Measurements from ENCODE around the gene LAMC2. TPM values are rescaled to one million over a fixed set of nuclear protein-coding genes. Genes with fewer than 3 reads are reported as not detected.

The LAMC2 gene
- total RNA-seq, 2 experiments from 2014 or later, result 0.05 TPM; not detected in 1

DNA sequence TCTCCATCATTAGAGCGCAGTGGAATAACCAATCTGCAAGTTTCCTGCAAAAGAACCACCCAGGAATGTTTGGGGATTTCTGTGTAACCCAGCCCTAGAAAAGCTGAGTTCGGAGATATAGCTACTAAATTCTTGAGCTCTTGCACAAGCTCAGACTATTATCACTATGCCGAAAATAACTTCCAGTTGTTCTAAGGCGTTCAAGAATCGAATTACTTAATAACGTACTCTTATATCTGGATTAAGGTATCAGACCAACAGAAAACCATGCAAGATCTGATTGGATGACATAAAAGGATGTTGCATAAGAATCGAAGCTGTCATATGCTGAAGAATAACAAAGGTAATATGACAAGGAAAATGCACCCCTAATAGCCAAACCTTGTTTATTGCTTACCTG, 7.5 kb upstream of the LAMC2 start:
- intact Hi-C loops (cut with micrococcal nuclease), result no loop called here
- CTCF ChIA-PET, result no interaction called here
- DNase-seq, result no peak
- Mint-ChIP-seq H3K27ac (no peak overlapping the region), H3K36me3 (ENCODE audit: low read depth) (no peaks in the 10 kb centered on the region), H3K4me3 (no peak overlapping the region), H3K4me1 (ENCODE audit: low read depth) (peaks cover 11% of the 10 kb centered on the region), H3K27me3 (ENCODE audit: low read depth) (no peaks in the 10 kb centered on the region), H3K9me3 (no peaks in the 10 kb centered on the region)

DNA sequence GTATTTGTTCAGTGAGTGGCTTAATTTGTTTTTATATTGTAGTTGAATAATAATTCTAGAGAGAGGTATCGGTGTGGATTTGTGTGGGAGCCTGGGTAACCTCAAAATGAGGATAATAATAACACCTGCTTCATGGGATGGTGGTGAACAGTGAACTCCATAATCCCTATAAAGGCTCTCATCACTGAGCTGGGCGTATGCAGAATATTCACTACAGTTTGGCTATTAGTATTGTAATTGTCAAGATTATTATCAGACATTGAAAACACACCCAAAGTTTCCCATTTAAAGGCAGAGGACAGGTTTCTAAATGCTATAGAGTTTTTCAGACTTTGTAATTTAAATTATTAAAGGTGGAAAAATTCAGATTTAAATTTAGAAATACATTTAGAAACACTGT, 7.0 kb upstream of the LAMC2 start:
- Mint-ChIP-seq H3K36me3 (ENCODE audit: low read depth) (no peaks in the 10 kb centered on the region), H3K27me3 (ENCODE audit: low read depth) (no peaks in the 10 kb centered on the region), H3K4me3 (no peak overlapping the region), H3K9me3 (no peaks in the 10 kb centered on the region), H3K4me1 (ENCODE audit: low read depth) (peaks cover 11% of the 10 kb centered on the region), H3K27ac (no peak overlapping the region)
- intact Hi-C loops (cut with micrococcal nuclease), result no loop called here
- no peak for DNase-seq
- CTCF ChIA-PET, result no interaction called here

DNA sequence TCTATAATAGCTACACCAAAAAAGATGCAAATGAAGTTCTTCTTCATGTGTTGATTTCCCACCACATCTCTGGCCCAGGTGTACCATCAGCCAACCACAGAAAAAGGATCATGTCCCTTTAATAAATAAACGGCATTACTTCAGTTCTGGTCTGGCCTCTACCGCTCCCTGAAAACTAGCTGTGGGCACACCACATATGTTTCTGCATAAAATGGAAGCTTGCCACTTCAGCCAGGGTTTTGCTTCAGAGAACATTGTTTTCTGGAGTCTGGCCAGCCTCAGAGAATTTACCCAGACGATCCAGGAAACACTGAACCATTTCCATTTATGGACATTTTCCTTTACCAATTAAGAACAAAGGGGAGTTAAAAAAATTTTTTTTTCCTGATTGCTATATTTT, 5.8 kb upstream of the LAMC2 start:
- Mint-ChIP-seq H3K36me3 (ENCODE audit: low read depth) (no peaks in the 10 kb centered on the region), H3K27me3 (ENCODE audit: low read depth) (peaks cover 6% of the 10 kb centered on the region), H3K27ac (no peak overlapping the region), H3K4me3 (no peak overlapping the region), H3K4me1 (ENCODE audit: low read depth) (peaks cover 11% of the 10 kb centered on the region), H3K9me3 (no peaks in the 10 kb centered on the region)
- intact Hi-C loops (cut with micrococcal nuclease), result loop anchor here (2.0 to 10.0 kb wide), 4 partner anchors 157 to 857 kb away; partner anchors contain the start of genes COLGALT2, LAMC1 and SMG7
- DNase-seq, result no peak
- CTCF ChIA-PET, result interaction anchor here (0.6 kb wide), 1 partner anchor 1100 kb away, joined by 3 read pairs; no protein-coding TSS in a partner anchor

DNA sequence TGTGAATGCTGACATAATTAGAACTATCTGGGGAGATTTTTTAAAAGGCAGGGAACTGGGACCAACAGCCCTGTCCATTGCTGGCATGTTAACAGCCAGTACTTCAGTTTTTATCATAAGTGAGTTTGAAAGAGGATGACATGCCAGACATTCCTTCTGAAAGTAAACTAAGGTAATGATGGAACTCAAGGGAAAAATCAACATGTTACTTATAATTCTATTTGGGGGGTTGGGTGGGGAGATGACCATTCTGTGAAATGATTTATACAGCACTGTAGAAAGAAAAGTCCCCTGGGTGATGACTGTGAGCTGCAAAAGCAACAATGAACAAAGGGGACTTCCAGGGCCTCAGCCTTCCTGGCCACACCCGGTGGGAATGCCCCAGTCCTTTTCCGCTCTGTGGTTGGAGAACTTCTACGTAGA, 5.4 kb upstream of the LAMC2 start:
- no peaks in the 10 kb centered on the region for H3K9me3 Mint-ChIP-seq
- CTCF ChIA-PET, result no interaction called here
- H3K4me1 Mint-ChIP-seq (ENCODE audit: low read depth), result peaks cover 11% of the 10 kb centered on the region

DNA sequence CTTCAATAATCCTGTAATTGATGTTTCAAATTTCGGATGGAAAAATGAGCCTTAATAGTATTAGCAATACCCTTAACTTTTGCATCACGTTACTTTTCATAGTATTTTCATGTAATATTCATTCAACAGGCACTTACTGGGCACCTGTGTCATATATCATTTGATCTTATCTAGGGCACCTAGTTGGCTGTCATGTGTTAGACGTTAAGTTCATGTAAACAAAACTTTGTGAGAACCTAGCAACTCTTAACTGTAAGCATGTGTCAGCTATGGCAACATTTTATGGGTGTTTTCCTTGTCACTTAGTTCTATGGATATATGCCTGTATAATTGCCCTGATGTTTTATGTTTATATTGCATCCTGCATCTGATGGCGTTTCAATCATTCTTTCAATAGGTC, 777 bp downstream of the LAMC2 start:
- intact Hi-C loops (cut with micrococcal nuclease), result loop anchor here (10.0 kb wide), 1 partner anchor 222 kb away; no protein-coding TSS in a partner anchor

More for the DNA sequence above, 5.4 kb upstream of the LAMC2 start:
- Mint-ChIP-seq H3K27me3 (ENCODE audit: low read depth) (peaks cover 9% of the 10 kb centered on the region), H3K27ac (no peak overlapping the region), H3K4me3 (no peak overlapping the region), H3K36me3 (ENCODE audit: low read depth) (no peaks in the 10 kb centered on the region)
- DNase-seq, result peak; percentile 67
- intact Hi-C loops (cut with micrococcal nuclease), result loop anchor here (2.0 to 10.0 kb wide), 4 partner anchors 158 to 857 kb away; partner anchors contain the start of genes COLGALT2, LAMC1 and SMG7

DNA sequence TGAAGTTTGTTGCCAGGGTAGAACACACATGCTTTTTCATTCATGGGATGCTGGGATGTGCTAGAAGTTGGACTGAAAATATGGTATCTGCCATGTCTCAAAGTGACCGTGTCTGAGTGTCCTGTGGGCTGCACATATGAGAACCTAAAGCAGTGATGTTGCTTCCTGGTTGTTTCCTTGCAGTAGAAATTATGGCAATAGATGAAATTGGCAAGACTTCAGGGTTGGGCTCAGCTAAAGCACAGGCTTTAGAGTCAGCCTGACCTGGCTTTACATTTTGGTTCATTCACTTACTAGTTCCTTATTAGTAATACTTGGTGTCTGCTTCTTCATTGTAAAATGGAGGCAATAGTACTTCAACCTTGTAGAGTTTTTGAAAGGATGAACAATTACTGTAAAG, 2.2 kb downstream of the LAMC2 start:
- Mint-ChIP-seq H3K36me3 (ENCODE audit: low read depth) (no peaks in the 10 kb centered on the region), H3K4me3 (no peak overlapping the region), H3K4me1 (ENCODE audit: low read depth) (peaks cover 4% of the 10 kb centered on the region), H3K27me3 (ENCODE audit: low read depth) (peaks cover 31% of the 10 kb centered on the region), H3K9me3 (no peaks in the 10 kb centered on the region), H3K27ac (no peak overlapping the region)
- CTCF ChIA-PET, result interaction anchor here (0.6 kb wide), 1 partner anchor 52 kb away, joined by 3 read pairs; no protein-coding TSS in a partner anchor
- intact Hi-C loops (cut with micrococcal nuclease), result loop anchor here (10.0 kb wide), 1 partner anchor 223 kb away; no protein-coding TSS in a partner anchor
- DNase-seq, result no peak

More for the DNA sequence above, 777 bp downstream of the LAMC2 start:
- DNase-seq, result no peak
- no peak overlapping the region for H3K4me3 Mint-ChIP-seq
- H3K36me3 Mint-ChIP-seq (ENCODE audit: low read depth), result no peaks in the 10 kb centered on the region
- peaks cover 31% of the 10 kb centered on the region for H3K27me3 Mint-ChIP-seq (ENCODE audit: low read depth)
- no peaks in the 10 kb centered on the region for H3K9me3 Mint-ChIP-seq
- CTCF ChIA-PET, result interaction anchor here (0.6 to 0.9 kb wide), 2 partner anchors 208 to 225 kb away, joined by 3 read pairs; no protein-coding TSS in a partner anchor
- H3K27ac Mint-ChIP-seq, result no peak overlapping the region
- H3K4me1 Mint-ChIP-seq (ENCODE audit: low read depth), result peaks cover 4% of the 10 kb centered on the region

DNA sequence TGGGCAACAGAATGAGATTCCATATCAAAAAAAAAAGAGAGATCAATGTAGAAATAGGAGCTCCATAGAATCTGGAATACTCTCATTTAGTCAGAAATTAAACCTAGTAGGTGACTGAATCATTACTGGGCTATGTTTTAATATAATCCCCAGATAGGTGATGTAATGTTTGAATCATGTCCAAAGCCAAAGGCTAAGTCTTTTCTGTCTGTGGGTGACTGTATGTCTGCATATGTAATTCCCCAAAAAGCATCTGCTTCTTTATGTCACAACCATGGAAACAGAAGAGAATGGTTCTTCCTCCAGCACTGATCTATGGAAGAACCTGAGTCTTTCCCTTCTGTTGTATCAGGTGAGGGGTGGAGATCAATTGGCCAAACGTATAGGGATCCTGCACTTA, 5.8 kb downstream of the LAMC2 start:
- intact Hi-C loops (cut with micrococcal nuclease), result no loop called here
- Mint-ChIP-seq H3K9me3 (no peaks in the 10 kb centered on the region), H3K27ac (no peak overlapping the region), H3K4me3 (no peak overlapping the region), H3K4me1 (ENCODE audit: low read depth) (peaks cover 12% of the 10 kb centered on the region), H3K36me3 (ENCODE audit: low read depth) (no peaks in the 10 kb centered on the region), H3K27me3 (ENCODE audit: low read depth) (peaks cover 13% of the 10 kb centered on the region)
- DNase-seq, result no peak
- CTCF ChIA-PET, result interaction anchor here (0.6 kb wide), 1 partner anchor 14 kb away, joined by 4 read pairs; no protein-coding TSS in a partner anchor

DNA sequence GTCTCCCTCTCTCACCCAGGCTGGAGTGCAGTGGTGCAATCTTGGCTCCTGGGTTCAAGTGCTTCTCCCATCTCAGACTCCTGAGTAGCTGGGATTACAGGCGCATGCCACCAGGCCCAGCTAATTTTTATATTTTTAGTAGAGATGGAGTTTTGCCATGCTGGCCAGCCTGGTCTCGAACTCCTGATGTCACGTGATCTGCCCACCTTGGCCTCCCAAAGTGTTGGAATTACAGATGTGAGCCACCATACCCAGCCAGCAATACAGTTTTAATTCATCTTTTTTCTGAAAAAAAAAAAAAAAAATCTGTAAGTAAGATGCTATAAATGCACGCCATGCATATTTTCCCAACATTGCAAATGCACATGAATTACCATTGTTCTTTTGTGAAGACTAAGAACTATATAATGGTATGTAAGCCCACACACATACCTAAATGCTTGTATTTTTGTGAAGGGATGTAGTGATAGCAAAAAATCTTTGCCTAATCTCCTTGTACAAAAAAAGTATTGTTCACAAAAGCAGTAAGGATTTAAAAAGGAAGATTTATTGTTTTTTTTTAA, 8.0 kb downstream of the LAMC2 start:
- intact Hi-C loops (cut with micrococcal nuclease), result loop anchor here (2.0 kb wide), 1 partner anchor 25 kb away; no protein-coding TSS in a partner anchor
- CTCF ChIA-PET, result interaction anchor here (0.8 kb wide), 1 partner anchor 34 kb away, joined by 3 read pairs; no protein-coding TSS in a partner anchor
- H3K9me3 Mint-ChIP-seq, result no peaks in the 10 kb centered on the region
- no peak overlapping the region for H3K4me3 Mint-ChIP-seq
- H3K36me3 Mint-ChIP-seq (ENCODE audit: low read depth), result no peaks in the 10 kb centered on the region
- no peak overlapping the region for H3K27ac Mint-ChIP-seq
- DNase-seq, result no peak
- H3K27me3 Mint-ChIP-seq (ENCODE audit: low read depth), result peaks cover 7% of the 10 kb centered on the region
- peaks cover 12% of the 10 kb centered on the region for H3K4me1 Mint-ChIP-seq (ENCODE audit: low read depth)

DNA sequence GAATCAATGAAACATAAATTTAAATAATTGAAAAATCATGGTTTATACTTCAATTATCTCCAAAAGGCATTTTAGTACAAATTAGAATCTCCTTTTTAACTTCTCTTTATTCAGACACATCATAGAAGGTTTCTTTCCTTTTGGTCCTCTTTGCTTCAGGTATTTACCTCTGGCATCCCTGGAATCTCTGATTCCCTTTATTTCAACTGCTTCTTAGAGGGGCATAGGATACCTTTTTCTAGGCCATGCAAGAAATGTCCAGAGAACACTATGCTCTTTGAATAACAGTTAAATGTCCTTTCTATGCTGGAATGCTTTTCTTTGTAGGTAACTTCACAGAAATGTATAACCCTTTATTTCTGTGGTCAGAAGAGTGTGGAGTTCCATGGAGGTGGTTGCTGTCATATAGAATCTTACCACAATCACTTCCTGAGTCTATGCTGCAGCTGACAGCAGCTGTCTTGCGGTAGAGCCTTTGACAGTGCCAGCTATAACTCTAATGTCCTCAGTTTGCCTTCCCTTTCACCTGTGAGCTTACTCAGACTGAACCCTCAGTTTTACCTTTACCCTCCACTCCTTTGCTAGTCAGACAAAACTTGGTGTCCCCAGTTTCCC, 8.6 kb downstream of the LAMC2 start:
- H3K4me1 Mint-ChIP-seq (ENCODE audit: low read depth), result peaks cover 12% of the 10 kb centered on the region
- intact Hi-C loops (cut with micrococcal nuclease), result loop anchor here (1.0 to 2.0 kb wide), 2 partner anchors 24 to 441 kb away; partner anchors contain the start of gene ARPC5
- H3K36me3 Mint-ChIP-seq (ENCODE audit: low read depth), result no peaks in the 10 kb centered on the region
- no peak overlapping the region for H3K4me3 Mint-ChIP-seq
- H3K27me3 Mint-ChIP-seq (ENCODE audit: low read depth), result peaks cover 5% of the 10 kb centered on the region
- CTCF ChIA-PET, result no interaction called here
- DNase-seq, result peak; percentile 52
- no peaks in the 10 kb centered on the region for H3K9me3 Mint-ChIP-seq
- no peak overlapping the region for H3K27ac Mint-ChIP-seq

DNA sequence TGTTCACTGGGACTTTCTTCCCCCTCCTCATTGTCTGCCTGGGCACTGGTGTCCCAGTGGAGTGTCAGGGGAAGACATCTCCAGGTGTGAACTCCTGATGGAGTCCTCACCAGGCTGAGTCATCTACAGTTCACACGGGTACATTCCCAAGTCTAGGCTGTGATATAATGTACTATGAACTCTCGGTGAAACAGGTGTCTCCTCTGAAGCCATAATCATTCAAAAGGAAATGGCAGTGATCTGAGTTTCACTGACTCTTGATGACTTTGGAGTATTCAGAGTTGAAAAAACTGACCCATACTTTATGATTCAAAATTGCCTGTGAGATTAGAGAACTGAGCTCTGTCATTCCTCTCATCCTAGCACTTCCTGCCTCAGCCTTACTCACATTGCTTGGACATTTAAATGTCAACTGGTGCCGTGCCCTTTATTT, 9.1 kb downstream of the LAMC2 start:
- H3K4me3 Mint-ChIP-seq, result no peak overlapping the region
- intact Hi-C loops (cut with micrococcal nuclease), result loop anchor here (1.0 to 2.0 kb wide), 2 partner anchors 24 to 440 kb away; partner anchors contain the start of gene ARPC5
- H3K9me3 Mint-ChIP-seq, result no peaks in the 10 kb centered on the region
- H3K27ac Mint-ChIP-seq, result no peak overlapping the region
- no peak for DNase-seq
- peaks cover 12% of the 10 kb centered on the region for H3K4me1 Mint-ChIP-seq (ENCODE audit: low read depth)
- CTCF ChIA-PET, result no interaction called here
- no peaks in the 10 kb centered on the region for H3K36me3 Mint-ChIP-seq (ENCODE audit: low read depth)
- H3K27me3 Mint-ChIP-seq (ENCODE audit: low read depth), result peaks cover 5% of the 10 kb centered on the region

DNA sequence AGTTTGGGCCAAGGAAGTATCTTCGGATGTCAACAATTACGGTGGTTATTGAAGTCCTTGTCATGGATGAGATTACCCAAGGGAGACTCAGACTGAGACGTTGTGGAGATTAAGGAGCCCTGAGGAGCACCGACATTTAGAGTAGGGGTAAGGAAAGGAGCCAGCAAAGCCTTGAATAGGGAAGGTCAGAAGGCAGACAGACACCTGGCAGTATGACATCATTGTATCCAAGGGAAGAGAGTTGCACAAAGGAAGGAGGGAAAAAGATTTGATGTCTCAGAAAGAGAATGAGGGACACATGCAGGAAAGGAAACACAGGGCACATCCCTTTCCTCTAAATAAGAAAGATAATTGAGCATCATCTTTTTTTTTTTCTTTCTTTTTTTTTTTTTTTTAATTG, 11.7 kb downstream of the LAMC2 start:
- H3K4me1 Mint-ChIP-seq (ENCODE audit: low read depth), result peaks cover 14% of the 10 kb centered on the region
- no peaks in the 10 kb centered on the region for H3K36me3 Mint-ChIP-seq (ENCODE audit: low read depth)
- intact Hi-C loops (cut with micrococcal nuclease), result no loop called here
- CTCF ChIA-PET, result no interaction called here
- H3K27ac Mint-ChIP-seq, result no peak overlapping the region
- no peaks in the 10 kb centered on the region for H3K9me3 Mint-ChIP-seq
- no peak overlapping the region for H3K4me3 Mint-ChIP-seq
- DNase-seq, result no peak
- H3K27me3 Mint-ChIP-seq (ENCODE audit: low read depth), result peaks cover 11% of the 10 kb centered on the region

DNA sequence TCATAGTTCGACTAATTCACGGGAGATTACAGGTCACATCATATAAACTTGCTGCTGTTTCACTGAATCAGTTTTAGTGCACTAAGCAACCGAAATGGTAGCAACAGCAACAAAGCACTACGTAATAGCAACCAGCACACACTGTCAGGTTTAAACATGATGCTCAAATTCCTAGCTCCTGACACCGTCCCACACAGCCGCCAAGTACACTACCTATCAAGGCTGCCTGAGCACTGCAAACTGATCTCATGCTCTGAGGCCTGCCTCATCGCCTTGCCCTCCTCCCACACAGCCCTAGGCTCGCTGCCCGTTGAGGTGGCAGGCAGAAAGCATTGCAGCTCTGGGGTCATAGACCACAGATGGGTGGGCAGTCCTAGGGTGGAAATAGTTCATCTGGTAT, 12.4 kb downstream of the LAMC2 start:
- Mint-ChIP-seq H3K4me1 (ENCODE audit: low read depth) (peaks cover 15% of the 10 kb centered on the region), H3K9me3 (no peaks in the 10 kb centered on the region), H3K4me3 (no peak overlapping the region), H3K27me3 (ENCODE audit: low read depth) (peaks cover 11% of the 10 kb centered on the region), H3K27ac (no peak overlapping the region), H3K36me3 (ENCODE audit: low read depth) (no peaks in the 10 kb centered on the region)
- CTCF ChIA-PET, result no interaction called here
- no peak for DNase-seq
- intact Hi-C loops (cut with micrococcal nuclease), result no loop called here

Data from activated naive CD4-positive, alpha-beta T cell treated with anti-CD3 and anti-CD28 coated beads for 36 hours (primary cell).